GM13976 (cell line): ENCODE data around the gene CDC42EP4.
A peak's percentile ranks its signal among the peaks of the same experiment; 100 is the strongest.

Experiments
- DNase-seq: peaks from one replicate; pipeline ENCODE4 v3.0.0; 2012; ENCODE audit warnings: low spot score
- in situ Hi-C: fragments of 300-500 bp; cut with MboI; formaldehyde crosslinking; loops from one replicate; pipeline ENCODE4 v1.12.0; 2022; ENCODE audit warnings: low sequenced_read_pairs, mixed read lengths, inconsistent platforms; ENCODE audit not compliant: unreplicated experiment
- TF ChIP-seq, protein P1 (sequence below): IDR thresholded peaks from 2 replicates; pipeline ENCODE4 v1.5.1; 2012; ENCODE audit warnings: borderline replicate concordance, mild to moderate bottlenecking; ENCODE audit not compliant: insufficient read depth; ENCODE audit errors: extremely low read depth, missing control alignments, control extremely low read depth

The CDC42EP4 gene

DNA sequence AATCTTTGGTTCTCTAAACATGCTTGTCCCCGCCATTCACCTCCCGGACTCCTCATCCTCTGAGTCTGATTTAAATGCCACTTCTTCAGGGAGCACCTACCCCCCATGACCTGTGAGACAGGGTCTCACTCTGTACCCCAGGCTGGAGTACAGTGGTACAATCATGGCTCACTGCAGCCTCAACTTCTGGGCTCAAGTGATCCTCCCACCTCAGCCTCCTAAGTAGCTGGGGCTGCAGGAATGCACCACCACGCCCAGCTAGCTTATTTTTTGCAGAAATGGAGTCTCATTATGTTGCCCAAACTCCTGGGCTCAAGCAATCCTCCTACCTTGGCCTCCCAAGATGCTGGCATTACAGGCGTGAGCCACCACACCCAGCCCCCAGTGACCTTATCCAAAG, 37.3 kb downstream of the CDC42EP4 start:
- in situ Hi-C loops = no loop called here
- DNase-seq = no peak
- TF ChIP-seq, protein P1, sequence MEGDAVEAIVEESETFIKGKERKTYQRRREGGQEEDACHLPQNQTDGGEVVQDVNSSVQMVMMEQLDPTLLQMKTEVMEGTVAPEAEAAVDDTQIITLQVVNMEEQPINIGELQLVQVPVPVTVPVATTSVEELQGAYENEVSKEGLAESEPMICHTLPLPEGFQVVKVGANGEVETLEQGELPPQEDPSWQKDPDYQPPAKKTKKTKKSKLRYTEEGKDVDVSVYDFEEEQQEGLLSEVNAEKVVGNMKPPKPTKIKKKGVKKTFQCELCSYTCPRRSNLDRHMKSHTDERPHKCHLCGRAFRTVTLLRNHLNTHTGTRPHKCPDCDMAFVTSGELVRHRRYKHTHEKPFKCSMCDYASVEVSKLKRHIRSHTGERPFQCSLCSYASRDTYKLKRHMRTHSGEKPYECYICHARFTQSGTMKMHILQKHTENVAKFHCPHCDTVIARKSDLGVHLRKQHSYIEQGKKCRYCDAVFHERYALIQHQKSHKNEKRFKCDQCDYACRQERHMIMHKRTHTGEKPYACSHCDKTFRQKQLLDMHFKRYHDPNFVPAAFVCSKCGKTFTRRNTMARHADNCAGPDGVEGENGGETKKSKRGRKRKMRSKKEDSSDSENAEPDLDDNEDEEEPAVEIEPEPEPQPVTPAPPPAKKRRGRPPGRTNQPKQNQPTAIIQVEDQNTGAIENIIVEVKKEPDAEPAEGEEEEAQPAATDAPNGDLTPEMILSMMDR = no peak

DNA sequence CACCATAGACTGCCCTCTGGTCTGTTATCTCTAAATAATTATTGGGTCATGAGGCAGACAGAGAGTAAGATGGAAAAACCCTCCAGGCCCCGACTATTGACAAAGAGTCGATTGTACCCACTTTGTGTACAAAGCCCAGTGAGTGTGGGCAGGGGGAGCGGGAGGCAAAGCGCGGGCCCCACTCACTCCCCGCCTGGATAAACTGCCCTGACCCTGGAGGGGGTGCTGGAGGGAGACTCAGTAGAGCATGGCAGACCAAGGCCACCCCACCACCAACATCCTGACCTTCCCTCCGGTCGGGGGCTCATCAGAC, 38.9 kb downstream of the CDC42EP4 start:
- TF ChIP-seq, protein P1 = no peak
- DNase-seq = no peak
- in situ Hi-C loops = no loop called here

DNA sequence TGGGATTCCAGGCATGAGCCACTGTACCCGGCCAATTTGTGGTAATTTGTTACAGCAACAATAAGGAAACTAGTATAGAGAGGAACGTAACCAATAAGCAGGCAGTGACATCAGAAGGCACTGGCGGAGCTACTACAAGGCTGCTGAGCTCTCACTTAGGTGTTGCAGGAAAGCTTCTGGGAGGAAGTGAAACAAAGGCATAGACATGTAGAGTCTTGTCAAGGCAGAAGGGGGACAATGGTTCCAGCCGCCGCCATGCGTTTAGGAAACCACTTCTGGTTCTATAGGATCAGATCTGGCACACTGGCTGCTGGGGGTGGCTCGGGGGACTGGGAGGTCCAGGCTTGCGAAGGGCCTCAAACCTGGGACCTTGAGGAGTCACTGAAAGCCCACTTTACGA, 40.7 kb downstream of the CDC42EP4 start:
- TF ChIP-seq, protein P1 = no peak
- DNase-seq = peak; percentile 84
- in situ Hi-C loops = no loop called here

DNA sequence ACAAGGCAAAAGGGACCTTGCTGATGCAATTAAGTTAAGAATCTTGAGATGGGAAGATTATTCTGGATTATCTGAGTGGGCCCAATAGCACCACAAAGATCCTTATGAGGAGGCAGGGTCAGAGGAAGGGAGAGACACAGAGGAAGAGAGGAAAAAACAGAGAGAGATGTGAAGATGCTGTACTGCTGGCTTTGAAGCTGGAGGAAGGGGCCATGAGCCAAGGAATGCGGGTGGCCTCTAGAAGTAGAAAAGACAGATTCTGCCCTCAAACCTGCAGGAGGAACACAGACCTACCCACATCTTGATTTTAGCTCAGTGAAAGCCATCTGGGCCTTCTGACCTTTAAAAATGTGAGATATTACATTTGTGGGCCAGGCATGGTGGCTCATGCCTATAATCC, 42.0 kb downstream of the CDC42EP4 start:
- DNase-seq = no peak
- TF ChIP-seq, protein P1 = no peak
- in situ Hi-C loops = no loop called here

DNA sequence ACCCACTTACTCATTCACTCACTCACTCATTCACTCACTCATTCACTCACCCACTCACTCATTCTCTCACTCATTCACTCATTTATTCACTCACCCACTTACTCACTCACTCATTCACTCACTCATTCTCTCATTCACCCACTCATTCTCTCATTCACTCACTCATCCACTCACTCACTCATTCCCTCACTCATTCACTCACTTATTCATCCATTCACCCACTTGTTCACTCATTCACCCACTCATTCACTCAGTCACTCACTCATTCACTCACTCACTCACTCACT, 42.5 kb downstream of the CDC42EP4 start:
- in situ Hi-C loops = no loop called here
- TF ChIP-seq, protein P1 = no peak
- no peak for DNase-seq

DNA sequence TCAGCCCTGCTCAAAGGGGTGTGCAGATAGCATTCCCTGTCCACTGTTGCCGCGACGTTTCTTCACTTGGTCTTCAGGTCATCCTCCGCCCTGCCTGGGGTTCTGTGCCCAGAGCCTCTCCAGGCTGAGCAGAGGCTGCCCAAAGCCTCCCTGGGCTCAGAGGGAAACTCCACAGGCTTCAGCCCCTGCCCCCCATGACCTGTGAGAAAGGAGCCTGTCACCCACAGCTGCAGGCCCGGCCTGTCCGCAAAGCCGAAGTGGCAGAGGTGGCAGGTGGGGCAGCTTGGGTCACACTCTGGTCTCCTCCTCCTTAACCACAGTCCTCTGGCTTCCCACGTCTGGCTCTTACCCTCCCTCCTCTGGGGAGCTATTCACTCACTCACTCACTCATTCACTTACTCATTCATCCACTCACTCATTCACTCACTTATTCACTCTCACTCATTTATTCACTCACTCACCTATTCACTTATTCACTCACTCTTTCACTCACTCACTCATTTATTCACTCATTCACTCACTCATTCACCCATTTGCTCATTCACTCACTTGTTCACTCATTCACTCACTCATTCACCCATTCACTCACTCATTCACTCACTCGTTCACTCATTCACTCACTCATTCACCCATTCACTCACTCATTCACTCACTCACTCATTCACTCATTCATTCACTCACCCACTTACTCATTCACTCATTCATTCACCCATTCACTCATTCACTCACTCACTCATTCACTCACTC, 43.0 kb downstream of the CDC42EP4 start:
- TF ChIP-seq, protein P1 = no peak
- in situ Hi-C loops = no loop called here
- peak; percentile 30 for DNase-seq

DNA sequence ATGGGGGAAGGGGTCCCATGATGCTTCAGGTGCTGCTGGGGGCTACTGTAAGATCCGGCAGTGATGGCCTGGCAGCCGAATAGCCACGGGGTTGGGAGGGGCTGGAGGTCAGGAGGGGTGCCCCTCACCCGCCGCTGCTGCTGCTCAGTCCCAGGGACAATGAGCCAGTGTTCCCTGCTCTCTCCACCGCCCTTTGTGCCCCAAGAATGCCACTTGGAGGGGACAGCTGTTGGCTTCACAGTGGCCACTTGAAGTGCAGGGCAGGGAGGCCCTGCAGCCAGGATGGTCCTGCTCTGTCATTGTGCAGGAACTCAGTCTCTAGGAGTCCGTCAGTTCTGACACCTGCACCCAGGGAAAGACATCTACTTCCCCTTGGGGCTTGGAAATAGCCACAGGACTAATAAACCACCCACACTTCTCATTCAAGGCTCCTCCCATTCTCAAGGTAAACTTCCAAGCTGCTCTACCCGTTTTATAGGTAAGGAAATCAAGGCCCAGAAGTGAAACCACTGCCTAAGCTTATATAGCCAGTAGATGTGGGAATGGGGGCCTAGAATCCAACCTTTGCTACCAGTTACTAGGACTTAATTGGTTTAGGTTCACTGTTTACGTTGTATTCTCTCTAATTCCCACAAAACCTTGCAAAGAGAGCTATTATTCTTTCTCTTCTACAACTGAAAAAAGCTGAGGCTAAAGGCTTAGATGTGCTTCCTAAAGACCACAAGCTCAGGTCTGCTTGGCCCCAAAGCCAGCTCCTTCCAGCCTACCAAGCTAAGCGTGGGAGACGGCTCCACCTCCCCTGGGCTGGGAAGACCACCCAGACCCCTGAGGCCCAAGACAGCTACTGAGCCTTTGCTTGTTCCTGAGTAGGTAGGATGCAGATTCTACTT, 43.9 kb downstream of the CDC42EP4 start:
- in situ Hi-C loops = no loop called here
- DNase-seq = no peak
- TF ChIP-seq, protein P1 = no peak
